ENCODE results near the gene CA5A. TPM values are rescaled to one million over a fixed set of nuclear protein-coding genes. Genes with fewer than 3 reads are reported as not detected.

The CA5A gene
- total and polyA plus RNA-seq, 2 of the 13 experiments (the other 11 are each of a cell fraction or from before 2014, with no cell fraction given) = 66.8 to 106 TPM

DNA sequence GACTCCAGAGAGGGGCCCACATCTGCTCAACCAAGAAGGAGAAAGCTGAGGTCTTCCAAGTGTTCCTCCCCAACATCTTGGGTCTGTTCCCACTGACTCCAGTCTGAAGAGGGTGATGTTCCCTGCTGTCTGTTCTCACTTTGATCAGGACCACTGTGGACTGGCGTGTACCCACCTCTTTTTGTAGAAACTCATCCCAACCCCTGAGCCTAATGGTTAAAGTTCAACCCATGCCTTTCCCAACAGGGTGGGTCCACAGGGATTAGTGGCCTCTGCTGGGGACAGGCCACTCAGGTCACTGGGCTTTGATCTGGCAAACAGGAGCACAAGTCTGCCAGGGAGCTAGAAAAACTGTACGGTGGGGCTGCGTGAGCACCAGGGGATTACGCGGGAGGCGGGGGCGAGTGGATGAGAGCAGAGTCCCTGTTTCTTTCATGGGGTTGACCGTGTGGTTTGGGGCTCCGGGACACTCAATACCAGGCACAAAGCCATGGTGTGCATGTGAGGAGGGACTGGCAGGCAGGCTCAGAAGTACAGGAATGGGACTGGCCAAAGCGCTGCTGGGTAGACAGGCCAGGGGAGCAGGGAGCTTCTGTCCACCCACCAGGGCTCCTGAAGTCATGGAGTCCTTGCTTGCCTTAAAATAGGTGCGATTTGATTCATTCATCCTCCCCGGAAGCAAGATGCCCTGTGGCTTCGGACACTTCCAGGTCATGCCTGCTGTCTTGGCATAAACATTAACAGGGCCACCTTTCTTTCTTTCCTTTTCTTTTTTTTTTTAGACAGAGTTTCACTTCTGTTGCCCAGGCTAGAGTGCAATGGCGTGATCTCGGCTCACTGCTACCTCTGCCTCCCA lies at the start of gene CA5A (continued):
- TF ChIP-seq, protein P1, sequence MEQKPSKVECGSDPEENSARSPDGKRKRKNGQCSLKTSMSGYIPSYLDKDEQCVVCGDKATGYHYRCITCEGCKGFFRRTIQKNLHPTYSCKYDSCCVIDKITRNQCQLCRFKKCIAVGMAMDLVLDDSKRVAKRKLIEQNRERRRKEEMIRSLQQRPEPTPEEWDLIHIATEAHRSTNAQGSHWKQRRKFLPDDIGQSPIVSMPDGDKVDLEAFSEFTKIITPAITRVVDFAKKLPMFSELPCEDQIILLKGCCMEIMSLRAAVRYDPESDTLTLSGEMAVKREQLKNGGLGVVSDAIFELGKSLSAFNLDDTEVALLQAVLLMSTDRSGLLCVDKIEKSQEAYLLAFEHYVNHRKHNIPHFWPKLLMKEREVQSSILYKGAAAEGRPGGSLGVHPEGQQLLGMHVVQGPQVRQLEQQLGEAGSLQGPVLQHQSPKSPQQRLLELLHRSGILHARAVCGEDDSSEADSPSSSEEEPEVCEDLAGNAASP (CRISPR knock-in tag; IDR thresholded peaks at IDR 0.05; ENCODE audit: borderline replicate concordance) = peak; percentile 97
- TF ChIP-seq ZNF317 (CRISPR knock-in tag; IDR thresholded peaks at IDR 0.05) = peak; percentile 56; the same call in 1 of the 2 replicates
- TF ChIP-seq, protein P2, sequence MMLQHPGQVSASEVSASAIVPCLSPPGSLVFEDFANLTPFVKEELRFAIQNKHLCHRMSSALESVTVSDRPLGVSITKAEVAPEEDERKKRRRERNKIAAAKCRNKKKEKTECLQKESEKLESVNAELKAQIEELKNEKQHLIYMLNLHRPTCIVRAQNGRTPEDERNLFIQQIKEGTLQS (CRISPR knock-in tag; IDR thresholded peaks at IDR 0.05) = no peak; the same call in 1 of the 2 replicates
- TF ChIP-seq FOSL1 (CRISPR knock-in tag; IDR thresholded peaks at IDR 0.05; ENCODE audit: borderline replicate concordance) = no peak
- TF ChIP-seq, protein P3, sequence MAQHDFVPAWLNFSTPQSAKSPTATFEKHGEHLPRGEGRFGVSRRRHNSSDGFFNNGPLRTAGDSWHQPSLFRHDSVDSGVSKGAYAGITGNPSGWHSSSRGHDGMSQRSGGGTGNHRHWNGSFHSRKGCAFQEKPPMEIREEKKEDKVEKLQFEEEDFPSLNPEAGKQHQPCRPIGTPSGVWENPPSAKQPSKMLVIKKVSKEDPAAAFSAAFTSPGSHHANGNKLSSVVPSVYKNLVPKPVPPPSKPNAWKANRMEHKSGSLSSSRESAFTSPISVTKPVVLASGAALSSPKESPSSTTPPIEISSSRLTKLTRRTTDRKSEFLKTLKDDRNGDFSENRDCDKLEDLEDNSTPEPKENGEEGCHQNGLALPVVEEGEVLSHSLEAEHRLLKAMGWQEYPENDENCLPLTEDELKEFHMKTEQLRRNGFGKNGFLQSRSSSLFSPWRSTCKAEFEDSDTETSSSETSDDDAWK (CRISPR knock-in tag; IDR thresholded peaks at IDR 0.05) = no peak
- TF ChIP-seq, protein P4, sequence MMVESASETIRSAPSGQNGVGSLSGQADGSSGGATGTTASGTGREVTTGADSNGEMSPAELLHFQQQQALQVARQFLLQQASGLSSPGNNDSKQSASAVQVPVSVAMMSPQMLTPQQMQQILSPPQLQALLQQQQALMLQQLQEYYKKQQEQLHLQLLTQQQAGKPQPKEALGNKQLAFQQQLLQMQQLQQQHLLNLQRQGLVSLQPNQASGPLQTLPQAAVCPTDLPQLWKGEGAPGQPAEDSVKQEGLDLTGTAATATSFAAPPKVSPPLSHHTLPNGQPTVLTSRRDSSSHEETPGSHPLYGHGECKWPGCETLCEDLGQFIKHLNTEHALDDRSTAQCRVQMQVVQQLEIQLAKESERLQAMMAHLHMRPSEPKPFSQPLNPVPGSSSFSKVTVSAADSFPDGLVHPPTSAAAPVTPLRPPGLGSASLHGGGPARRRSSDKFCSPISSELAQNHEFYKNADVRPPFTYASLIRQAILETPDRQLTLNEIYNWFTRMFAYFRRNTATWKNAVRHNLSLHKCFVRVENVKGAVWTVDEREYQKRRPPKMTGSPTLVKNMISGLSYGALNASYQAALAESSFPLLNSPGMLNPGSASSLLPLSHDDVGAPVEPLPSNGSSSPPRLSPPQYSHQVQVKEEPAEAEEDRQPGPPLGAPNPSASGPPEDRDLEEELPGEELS (CRISPR knock-in tag; IDR thresholded peaks at IDR 0.05) = peak; percentile 88
- no peak for TF ChIP-seq SMAD9 (CRISPR knock-in tag; IDR thresholded peaks at IDR 0.05)
- TF ChIP-seq, protein P5, sequence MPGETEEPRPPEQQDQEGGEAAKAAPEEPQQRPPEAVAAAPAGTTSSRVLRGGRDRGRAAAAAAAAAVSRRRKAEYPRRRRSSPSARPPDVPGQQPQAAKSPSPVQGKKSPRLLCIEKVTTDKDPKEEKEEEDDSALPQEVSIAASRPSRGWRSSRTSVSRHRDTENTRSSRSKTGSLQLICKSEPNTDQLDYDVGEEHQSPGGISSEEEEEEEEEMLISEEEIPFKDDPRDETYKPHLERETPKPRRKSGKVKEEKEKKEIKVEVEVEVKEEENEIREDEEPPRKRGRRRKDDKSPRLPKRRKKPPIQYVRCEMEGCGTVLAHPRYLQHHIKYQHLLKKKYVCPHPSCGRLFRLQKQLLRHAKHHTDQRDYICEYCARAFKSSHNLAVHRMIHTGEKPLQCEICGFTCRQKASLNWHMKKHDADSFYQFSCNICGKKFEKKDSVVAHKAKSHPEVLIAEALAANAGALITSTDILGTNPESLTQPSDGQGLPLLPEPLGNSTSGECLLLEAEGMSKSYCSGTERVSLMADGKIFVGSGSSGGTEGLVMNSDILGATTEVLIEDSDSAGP (CRISPR knock-in tag; IDR thresholded peaks at IDR 0.05; ENCODE audit: borderline replicate concordance) = peak; percentile 93
- peak; percentile 90; the same call in 1 of the 2 replicates for TF ChIP-seq RFXAP (CRISPR knock-in tag; IDR thresholded peaks at IDR 0.05; ENCODE audit: borderline replicate concordance)
- TF ChIP-seq, protein P6, sequence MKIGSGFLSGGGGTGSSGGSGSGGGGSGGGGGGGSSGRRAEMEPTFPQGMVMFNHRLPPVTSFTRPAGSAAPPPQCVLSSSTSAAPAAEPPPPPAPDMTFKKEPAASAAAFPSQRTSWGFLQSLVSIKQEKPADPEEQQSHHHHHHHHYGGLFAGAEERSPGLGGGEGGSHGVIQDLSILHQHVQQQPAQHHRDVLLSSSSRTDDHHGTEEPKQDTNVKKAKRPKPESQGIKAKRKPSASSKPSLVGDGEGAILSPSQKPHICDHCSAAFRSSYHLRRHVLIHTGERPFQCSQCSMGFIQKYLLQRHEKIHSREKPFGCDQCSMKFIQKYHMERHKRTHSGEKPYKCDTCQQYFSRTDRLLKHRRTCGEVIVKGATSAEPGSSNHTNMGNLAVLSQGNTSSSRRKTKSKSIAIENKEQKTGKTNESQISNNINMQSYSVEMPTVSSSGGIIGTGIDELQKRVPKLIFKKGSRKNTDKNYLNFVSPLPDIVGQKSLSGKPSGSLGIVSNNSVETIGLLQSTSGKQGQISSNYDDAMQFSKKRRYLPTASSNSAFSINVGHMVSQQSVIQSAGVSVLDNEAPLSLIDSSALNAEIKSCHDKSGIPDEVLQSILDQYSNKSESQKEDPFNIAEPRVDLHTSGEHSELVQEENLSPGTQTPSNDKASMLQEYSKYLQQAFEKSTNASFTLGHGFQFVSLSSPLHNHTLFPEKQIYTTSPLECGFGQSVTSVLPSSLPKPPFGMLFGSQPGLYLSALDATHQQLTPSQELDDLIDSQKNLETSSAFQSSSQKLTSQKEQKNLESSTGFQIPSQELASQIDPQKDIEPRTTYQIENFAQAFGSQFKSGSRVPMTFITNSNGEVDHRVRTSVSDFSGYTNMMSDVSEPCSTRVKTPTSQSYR (CRISPR knock-in tag; IDR thresholded peaks at IDR 0.05; ENCODE audit: borderline replicate concordance) = peak; percentile 66; the same call in 1 of the 2 replicates
- TF ChIP-seq, protein P7, sequence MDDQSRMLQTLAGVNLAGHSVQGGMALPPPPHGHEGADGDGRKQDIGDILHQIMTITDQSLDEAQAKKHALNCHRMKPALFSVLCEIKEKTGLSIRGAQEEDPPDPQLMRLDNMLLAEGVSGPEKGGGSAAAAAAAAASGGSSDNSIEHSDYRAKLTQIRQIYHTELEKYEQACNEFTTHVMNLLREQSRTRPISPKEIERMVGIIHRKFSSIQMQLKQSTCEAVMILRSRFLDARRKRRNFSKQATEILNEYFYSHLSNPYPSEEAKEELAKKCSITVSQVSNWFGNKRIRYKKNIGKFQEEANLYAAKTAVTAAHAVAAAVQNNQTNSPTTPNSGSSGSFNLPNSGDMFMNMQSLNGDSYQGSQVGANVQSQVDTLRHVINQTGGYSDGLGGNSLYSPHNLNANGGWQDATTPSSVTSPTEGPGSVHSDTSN (CRISPR knock-in tag; IDR thresholded peaks at IDR 0.05; ENCODE audit: borderline replicate concordance) = no peak
- peak; percentile 97 for TF ChIP-seq DR1 (CRISPR knock-in tag; IDR thresholded peaks at IDR 0.05)
- peak; percentile 100 for TF ChIP-seq ZNF264 (CRISPR knock-in tag; IDR thresholded peaks at IDR 0.05)
- peak; percentile 82; the same call in 1 of the 2 replicates for TF ChIP-seq ZFP82 (CRISPR knock-in tag; IDR thresholded peaks at IDR 0.05; ENCODE audit: borderline replicate concordance)
- TF ChIP-seq NR2F1 (CRISPR knock-in tag; IDR thresholded peaks at IDR 0.05) = peak; percentile 96 to 97
